ENCODE data around the gene COPS3.

The COPS3 gene

DNA sequence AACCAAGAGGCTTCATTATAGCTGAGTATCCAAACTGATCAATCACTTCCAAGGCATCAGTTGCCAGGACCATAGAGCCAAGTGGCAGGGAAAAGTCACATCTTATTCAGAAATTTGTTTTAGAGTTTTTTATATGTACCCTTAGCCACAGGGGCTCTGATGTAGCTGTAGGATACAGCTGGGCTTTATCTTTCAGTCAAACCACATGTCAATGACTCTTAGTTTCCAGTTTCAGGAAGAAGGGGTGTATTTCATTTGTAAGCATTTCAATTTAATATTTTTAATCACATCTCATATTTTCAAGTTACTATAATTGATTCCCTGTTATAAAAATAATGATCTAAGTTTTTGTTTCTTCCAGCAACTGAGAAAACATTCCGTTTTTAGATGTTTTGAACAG lies 41.2 kb downstream of the COPS3 start:
- no peak for DNase-seq

DNA sequence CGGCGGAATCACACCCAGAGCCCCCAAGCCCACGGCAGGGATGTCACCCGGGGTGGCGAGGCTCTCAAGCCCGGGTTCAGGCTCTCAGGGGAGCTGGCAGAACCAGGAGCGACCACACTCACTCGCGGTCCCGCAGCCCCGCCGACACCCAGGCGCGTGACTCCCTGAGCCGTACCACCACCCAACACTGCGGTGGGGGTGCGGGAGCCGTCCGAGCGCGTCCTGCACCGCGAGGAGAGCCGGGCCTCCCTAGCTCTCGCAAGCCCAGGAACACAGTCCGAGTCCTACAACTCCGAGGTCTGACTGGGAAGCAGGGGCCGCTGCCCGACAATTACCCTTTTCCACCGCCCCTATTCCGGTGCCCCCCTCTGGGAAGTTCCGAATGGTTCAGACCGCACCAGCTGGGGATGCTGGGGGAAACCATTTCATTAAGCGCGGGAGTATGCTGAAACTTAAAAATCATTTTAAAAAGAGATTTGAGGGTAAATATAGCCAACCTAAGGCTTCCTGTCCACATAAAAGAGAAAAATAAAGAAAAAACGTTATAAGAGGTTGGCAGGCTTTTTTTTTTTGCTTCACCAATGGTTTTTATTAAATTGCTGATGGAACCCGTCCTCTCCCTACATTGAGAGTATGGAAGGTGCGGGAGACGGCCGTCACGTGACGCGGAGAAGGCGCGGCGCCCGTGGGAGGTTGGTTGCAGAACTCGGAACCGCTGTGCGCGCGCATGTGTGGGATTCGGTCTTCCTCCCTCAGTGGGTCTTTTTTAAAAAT lies 43.8 kb downstream of the COPS3 start, which contains the start of gene FLCN:
FLCN (minus strand) TSS at position 143 of the 774 bp plus-strand sequence. CDS start 9,031 bp downstream, outside the sequence.
- peak; percentile 85 for DNase-seq

- no peak for DNase-seq
Observed at GRCh38 chr17:17236295-17237025, 44.6 kb downstream of the COPS3 start.

DNA sequence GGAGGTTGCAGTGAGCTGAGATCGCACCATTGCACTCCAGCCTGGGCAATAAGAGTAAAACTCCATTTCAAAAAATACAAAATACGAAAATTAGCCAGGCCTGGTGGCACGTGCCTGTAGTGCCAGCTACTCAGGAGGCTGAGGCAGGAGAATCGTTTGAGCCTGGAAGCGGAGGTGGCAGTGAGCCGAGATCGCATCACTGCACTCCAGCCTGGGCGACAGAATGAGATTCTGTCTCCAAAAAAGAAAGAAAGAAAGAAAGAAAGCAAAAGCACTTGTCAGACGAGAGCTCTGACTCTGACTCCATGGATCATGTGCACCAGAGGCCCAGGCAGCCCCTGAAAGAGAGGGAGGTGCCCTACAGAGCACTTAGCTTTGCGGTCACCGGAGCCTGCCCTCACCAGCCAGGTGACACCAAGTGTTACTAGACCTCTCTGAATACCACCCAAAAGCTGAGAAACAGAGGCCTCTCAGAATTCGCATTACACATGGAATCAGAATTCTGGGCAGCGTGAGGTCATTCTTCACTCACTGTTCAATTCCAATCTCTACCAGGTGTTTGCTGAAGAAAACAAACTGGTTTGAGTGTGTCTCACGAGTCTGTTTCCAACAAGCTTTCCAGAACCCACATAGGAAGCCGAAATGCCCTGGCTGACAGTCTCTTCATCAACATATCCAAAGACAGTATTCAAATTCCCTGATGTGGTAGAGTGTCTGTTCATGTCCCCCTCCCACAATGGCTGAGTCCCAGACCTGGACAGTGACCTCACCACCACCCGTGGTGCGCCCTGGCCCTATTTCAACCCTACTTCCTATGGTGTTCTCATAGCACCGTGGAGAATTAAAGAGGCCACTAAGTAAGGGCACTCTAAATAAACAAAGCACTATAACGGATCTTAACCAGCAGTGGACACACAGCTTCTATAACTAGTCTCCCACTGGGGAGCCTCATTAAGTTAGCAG lies 45.6 kb downstream of the COPS3 start:
- DNase-seq = no peak

GRCh38 chr17:17232303-17232621 lies 48.8 kb downstream of the COPS3 start:
- DNase-seq = no peak

- DNase-seq = no peak
Observed at GRCh38 chr17:17231621-17232302, 49.3 kb downstream of the COPS3 start.

GRCh38 chr17:17229416-17230384 lies 51.3 kb downstream of the COPS3 start:
- DNase-seq = no peak

- DNase-seq = no peak
Observed at GRCh38 chr17:17228521-17229279, 52.3 kb downstream of the COPS3 start.

GRCh38 chr17:17227608-17228520 lies 53.2 kb downstream of the COPS3 start:
- DNase-seq = no peak

DNA sequence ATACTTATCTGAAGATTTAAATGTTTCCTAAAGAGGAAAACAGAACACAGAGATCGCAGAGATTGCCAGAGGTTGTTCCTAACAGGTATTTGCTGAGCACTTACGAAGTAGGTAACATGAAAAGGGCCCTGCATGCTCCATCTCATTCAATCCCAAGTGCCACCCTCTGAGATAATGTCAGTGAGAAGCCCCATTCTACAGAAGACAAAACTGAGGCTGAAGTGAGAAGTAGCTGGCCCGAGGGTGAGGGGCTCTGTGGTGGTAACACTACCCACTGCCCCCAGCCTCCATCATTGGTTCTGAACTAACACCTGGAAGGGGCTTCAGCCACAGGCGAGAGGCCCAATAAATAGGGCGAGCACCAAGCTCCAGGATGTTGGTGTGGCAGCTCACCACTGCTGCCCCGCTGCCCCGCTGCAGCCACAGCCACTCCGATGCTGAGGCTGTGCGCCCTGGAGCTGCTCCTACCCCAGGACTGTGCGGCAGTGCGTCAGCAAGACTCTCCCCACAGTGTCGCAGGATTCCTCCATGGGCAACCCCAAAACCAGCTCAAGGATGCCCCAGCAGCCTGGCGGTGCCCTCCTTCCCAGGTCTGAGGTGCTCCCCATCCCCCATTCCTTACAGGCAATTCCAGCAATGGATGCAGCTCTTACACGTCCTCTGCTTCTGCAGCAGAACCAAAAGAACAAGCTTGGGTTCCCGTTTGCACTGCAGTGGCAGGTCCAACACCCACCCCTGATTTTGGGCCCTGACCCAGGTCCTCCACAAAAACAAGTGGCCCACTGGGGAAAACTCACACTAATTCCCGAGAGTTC lies 54.4 kb downstream of the COPS3 start:
- no peak for DNase-seq

- DNase-seq = no peak
Observed at GRCh38 chr17:17225901-17226300, 55.1 kb downstream of the COPS3 start.

DNA sequence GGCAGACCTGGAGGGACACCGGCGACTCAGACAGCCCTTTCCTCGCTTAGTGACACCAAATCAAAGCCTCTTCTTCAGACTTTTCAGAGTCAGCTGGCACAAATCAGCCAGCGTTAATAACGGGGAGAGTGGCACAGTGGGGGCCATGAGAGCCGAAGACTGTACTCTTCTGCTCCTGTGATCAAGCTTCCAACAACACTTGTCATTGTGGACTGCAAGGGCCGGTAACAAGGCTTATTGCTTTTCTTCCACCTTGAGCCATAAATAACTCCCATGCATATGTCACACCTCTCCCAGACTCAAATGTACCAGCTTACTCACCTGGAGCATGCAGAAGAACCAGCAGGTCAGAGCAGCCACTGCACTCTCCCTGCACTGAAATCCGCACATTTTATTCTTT lies 56.9 kb downstream of the COPS3 start:
- no peak for DNase-seq

DNA sequence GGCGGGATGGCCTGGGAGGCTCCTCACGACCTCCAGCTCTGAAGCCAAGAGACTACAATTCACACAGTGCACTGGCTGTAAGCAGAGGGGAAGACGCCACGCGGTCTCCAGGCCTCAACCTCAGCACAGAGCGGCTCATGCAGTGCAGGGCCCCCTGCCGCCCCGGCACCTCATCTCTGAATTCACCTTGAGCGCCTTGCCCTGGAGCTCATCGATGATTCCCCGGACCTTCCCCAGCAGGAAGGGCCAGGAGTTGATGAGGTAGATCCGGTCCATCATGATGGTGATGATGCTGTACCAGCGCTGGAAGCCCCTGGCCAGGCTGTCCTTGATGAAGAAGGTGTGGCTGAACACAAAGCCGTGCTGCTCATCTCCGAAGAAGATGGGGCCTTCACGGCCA lies 57.3 kb downstream of the COPS3 start:
- no peak for DNase-seq

GRCh38 chr17:17221329-17221728 lies 59.7 kb downstream of the COPS3 start:
- no peak for DNase-seq

DNA sequence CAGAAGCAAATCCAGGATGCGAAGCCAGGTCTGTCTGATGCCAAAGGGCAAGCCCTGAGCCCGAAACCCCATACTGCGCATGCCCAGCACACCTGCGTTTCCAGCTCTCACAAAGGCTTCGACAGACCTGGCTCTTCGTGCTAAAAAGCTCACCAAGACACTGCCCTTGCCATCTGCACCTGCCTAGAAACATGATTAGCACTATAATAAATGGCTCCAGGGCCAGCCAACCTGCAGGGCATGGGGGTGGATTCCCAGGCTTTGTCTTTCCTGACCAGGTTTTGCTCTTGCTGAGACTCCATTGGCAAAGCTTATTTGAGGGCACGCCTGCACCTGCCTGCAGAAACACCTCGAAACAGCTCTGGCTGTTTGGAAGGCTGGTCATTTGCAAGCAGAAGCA lies 60.5 kb downstream of the COPS3 start:
- no peak for DNase-seq

DNA sequence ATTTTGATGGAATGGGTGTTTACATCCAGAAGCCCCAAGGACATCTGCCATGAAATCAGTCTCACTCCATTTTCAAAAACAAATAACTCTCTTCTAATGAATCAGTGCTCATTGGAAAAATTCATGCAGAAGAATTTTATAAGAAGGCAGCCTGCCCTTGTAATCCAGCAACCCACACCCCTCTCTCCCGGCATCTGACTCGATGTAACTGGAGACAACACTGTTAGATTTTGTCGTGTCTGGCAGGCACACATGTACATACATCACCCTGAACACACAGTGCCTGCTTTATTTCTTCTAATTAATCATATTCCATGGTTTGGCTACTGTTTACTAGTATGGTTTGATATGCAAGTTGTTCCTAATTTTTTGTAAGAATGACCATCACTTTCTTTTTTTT lies 63.1 kb downstream of the COPS3 start:
- DNase-seq = no peak

- DNase-seq = no peak
Observed at GRCh38 chr17:17216776-17217175, 64.3 kb downstream of the COPS3 start.

GRCh38 chr17:17216236-17216635 lies 64.8 kb downstream of the COPS3 start:
- no peak for DNase-seq

- DNase-seq = no peak
Observed at GRCh38 chr17:17215575-17215974, 65.5 kb downstream of the COPS3 start.

Data from activated effector memory CD4-positive, alpha-beta T cell treated with Interleukin-2 at 50 U/mL for 16 hours (primary cell).